Karpas-422 (cell line): ENCODE data around the gene CACNA1C. TPM values are rescaled to one million over a fixed set of nuclear protein-coding genes. Genes with fewer than 3 reads are reported as not detected.
"Not testable (repeated sequence)": the region's sequence is repeated elsewhere in the genome, so short reads cannot be mapped to it uniquely, and the experiment has no call there.

ENCODE experiments used
- DNase-seq: peaks from one replicate; pipeline ENCODE4 v3.0.0-alpha.2; 2015
- H2AFZ ChIP-seq: fragments of 200-600 bp; sonication (generic); 2 replicates; pipeline ENCODE4 v1.6.1; 2014; ENCODE audit warnings: antibody characterized with exemption, low read length, mixed read lengths
- H3K27ac ChIP-seq: fragments of 200-600 bp; sonication (generic); 2 replicates; pipeline ENCODE4 v1.5.1; 2014; ENCODE audit warnings: mild to moderate bottlenecking, low read length, moderate library complexity
- H3K27me3 ChIP-seq: fragments of 200-600 bp; sonication (generic); 2 replicates; pipeline ENCODE4 v1.6.1; 2014; ENCODE audit warnings: low read length, mixed read lengths
- H3K36me3 ChIP-seq: fragments of 200-600 bp; sonication (generic); 2 replicates; pipeline ENCODE4 v1.6.1; 2014; ENCODE audit warnings: low read length, mixed read lengths; ENCODE audit not compliant: insufficient read depth
- H3K4me1 ChIP-seq: fragments of 200-600 bp; sonication (generic); 2 replicates; pipeline ENCODE4 v1.6.1; 2014; ENCODE audit warnings: mild to moderate bottlenecking, low read length, mixed read lengths
- H3K4me2 ChIP-seq: fragments of 200-600 bp; sonication (generic); 2 replicates; pipeline ENCODE4 v1.6.1; 2014; ENCODE audit warnings: low read length, low read depth, mild to moderate bottlenecking; ENCODE audit not compliant: poor library complexity, severe bottlenecking
- H3K4me3 ChIP-seq: fragments of 200-600 bp; sonication (generic); 2 replicates; pipeline ENCODE4 v1.5.1; 2014; ENCODE audit warnings: mild to moderate bottlenecking, antibody characterized with exemption, low read length, mixed read lengths
- H3K79me2 ChIP-seq: fragments of 200-600 bp; sonication (generic); 2 replicates; pipeline ENCODE4 v1.6.1; 2014; ENCODE audit warnings: mild to moderate bottlenecking, low read length, mixed read lengths
- H3K9ac ChIP-seq: fragments of 200-600 bp; sonication (generic); 2 replicates; pipeline ENCODE4 v1.6.0; 2014; ENCODE audit warnings: low read length
- H3K9me2 ChIP-seq: fragments of 200-600 bp; sonication (generic), shearing (Covaris generic); replicated peaks from 2 replicates; pipeline ENCODE4 v1.6.0; 2014; ENCODE audit warnings: mild to moderate bottlenecking, low read length, moderate library complexity; ENCODE audit not compliant: insufficient read depth
- H3K9me3 ChIP-seq: fragments of 300-700, 200-600 bp; sonication (generic); 2 replicates; pipeline ENCODE4 v1.6.1; 2014; ENCODE audit warnings: low read length, mixed read lengths
- H4K20me1 ChIP-seq: fragments of 200-600 bp; sonication (generic); 2 replicates; pipeline ENCODE4 v1.6.1; 2014; ENCODE audit warnings: mild to moderate bottlenecking, antibody characterized with exemption, low read length, low read depth; ENCODE audit not compliant: insufficient read depth
- total RNA-seq: library from RNA; depleted of rRNA; stranded (reverse); fragments of >200 nt; shearing (Covaris generic); gene quantifications from 2 replicates; pipeline ENCODE4 v1.2.3, GENCODE V29; 2014; ENCODE audit warnings: low replicate concordance

The CACNA1C gene
- total RNA-seq, 1 experiment from 2014 or later, result 0.11 TPM

DNA sequence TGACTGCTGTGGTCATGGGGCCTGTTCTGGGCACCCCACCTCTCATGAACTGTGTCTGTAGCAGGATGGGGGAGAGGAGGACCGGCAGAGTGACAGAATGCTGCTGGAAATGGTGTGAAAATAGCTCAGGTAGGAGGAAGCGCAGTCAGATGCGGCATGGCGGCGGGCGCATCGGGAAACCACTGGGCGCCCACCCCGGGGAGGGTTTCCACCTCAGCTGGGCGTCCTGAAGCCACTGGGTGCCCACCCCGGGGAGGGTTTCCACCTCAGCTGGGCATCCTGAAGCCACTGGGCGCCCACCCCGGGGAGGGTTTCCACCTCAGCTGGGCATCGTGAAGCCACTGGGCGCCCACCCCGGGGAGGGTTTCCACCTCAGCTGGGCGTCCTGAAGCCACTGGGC lies 52.6 kb downstream of the CACNA1C start:
- not testable (repeated sequence) for H3K27me3 ChIP-seq, H3K4me2 ChIP-seq, H3K4me1 ChIP-seq, H3K36me3 ChIP-seq, H2AFZ ChIP-seq, H3K9me2 ChIP-seq, H4K20me1 ChIP-seq, H3K9me3 ChIP-seq, H3K27ac ChIP-seq, DNase-seq, H3K9ac ChIP-seq, H3K4me3 ChIP-seq, H3K79me2 ChIP-seq

DNA sequence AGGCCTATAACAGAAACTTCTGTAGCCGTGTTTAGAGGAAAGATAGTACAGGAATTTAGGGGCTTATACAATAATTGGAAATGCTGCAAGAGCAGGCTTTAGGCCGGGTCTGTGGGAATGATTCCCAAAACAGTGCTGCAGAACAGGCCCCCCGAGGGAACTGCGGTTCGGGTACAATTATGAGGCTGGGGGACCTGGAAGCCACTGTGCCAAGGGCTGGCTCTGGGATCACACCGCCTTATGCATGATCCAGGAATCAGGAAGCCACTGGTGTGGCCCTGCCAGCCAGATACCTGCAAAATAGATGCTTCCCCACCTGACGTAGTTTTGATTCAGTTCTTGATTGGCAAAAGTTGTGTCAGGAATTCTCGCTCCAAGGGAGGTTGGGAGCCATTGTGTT lies 55.4 kb downstream of the CACNA1C start:
- H3K79me2 ChIP-seq, result no peaks in the 10 kb centered on the region
- H3K4me1 ChIP-seq, result no peaks in the 10 kb centered on the region
- H3K27ac ChIP-seq, result no peak overlapping the region

DNA sequence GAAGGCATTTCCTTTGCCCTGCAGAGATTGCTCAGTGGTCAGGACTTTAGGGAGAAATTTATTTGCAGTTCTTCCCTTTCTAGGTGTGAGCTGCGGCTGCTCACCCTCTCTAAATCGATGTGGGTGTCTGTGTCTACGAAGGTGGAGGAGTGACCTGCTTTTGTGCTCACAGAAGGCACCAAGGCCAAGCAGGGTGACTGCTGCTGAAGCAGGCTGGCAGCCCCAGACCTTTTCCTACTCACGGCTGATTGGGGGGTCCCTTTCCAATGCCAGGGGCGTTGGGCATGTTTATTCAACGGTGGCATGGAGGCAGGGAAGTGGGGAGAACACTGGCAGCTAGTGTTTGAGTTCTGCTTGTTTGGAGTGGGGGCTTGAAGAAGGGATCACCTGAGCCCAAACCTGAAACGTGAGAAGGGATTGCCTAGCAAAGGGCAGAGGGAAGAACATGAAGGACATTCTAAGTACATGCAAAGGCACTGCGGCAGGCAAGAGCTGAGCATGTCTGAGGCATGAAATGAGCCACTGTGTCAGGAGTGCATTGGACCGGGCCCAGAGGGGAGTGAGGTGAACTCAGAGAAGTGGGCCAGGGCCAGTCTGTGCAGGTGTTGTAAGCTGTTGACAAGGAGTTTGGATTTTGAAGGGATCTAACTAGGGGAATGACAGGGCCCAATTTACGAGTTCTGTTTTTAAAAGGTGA lies 56.3 kb downstream of the CACNA1C start:
- Histone ChIP-seq H2AFZ (no peak overlapping the region), H3K4me3 (no peak overlapping the region), H3K9ac (no peak overlapping the region), H3K9me3 (no peaks in the 10 kb centered on the region), H3K79me2 (no peaks in the 10 kb centered on the region), H3K27ac (no peak overlapping the region), H3K36me3 (no peaks in the 10 kb centered on the region), H4K20me1 (no peaks in the 10 kb centered on the region), H3K4me1 (no peaks in the 10 kb centered on the region), H3K4me2 (no peak overlapping the region), H3K27me3 (no peaks in the 10 kb centered on the region), H3K9me2 (no peaks in the 10 kb centered on the region)
- no peak for DNase-seq

More for the DNA sequence above, 55.4 kb downstream of the CACNA1C start:
- H3K9me3 ChIP-seq, result no peaks in the 10 kb centered on the region
- H3K4me3 ChIP-seq, result no peak overlapping the region
- H2AFZ ChIP-seq, result no peak overlapping the region
- no peak for DNase-seq
- H4K20me1 ChIP-seq, result no peaks in the 10 kb centered on the region
- no peaks in the 10 kb centered on the region for H3K9me2 ChIP-seq
- H3K4me2 ChIP-seq, result no peak overlapping the region
- no peaks in the 10 kb centered on the region for H3K36me3 ChIP-seq
- no peak overlapping the region for H3K9ac ChIP-seq
- H3K27me3 ChIP-seq, result no peaks in the 10 kb centered on the region

DNA sequence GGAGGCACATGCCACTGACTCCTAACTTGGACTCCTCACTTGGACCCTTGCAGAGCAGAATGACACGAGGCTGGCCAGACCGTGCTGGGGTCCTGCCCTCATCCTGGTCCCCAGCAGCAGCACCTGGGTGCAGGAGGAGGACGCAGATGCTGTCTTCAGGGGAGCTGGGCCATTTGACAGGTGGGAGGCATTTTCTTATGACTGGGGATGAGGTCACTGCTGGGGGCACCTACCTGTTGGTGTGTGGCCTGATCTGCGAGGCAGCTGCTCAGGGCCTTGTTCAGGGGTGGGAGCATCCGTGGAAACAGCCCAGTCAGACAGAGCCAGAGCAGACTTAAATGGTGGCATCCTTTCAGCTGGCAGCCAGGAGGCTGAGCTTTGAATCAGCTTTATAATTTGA lies 57.3 kb downstream of the CACNA1C start:
- H3K9ac ChIP-seq, result no peak overlapping the region
- no peaks in the 10 kb centered on the region for H3K27me3 ChIP-seq
- no peaks in the 10 kb centered on the region for H3K9me3 ChIP-seq
- no peak overlapping the region for H3K4me3 ChIP-seq
- no peaks in the 10 kb centered on the region for H3K36me3 ChIP-seq
- no peaks in the 10 kb centered on the region for H3K79me2 ChIP-seq
- no peak overlapping the region for H2AFZ ChIP-seq
- H3K27ac ChIP-seq, result no peak overlapping the region
- no peaks in the 10 kb centered on the region for H3K4me1 ChIP-seq
- H3K4me2 ChIP-seq, result no peak overlapping the region
- no peaks in the 10 kb centered on the region for H4K20me1 ChIP-seq
- H3K9me2 ChIP-seq, result no peaks in the 10 kb centered on the region
- DNase-seq, result no peak

DNA sequence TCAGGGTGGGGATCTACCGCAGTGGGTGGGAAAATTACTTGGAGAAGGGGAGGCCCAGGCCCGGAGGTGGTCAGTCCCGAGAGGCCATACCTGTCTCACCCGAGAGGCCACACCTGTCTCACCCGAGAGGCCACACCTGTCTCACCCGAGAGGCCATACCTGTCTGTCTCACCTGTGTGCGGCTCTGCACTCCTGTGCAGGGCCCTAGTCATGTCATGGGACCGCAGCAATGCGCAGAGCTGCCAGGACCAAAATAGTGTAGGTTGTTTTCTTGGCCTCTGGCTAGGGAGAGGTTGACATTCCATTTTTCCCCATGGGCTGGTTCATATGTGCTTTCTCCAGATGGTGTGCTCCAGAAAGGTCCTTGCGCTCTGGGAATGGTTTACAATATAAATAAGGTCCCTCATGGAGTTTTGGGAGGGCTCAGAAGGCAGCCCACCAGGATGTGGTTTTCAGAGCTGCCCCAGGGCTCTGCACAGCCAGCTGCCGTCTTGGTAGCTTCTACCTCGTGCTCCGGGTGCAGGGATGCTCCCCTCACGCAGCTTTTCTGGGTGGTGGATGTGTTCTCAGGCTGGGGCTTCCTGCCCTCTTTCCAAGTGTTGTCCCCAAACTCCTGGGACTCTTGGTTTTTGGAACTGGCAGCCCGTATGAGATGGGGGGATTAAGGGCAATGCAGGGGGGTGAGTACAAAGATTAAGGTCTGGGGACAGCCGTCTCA lies 58.2 kb downstream of the CACNA1C start:
- H3K4me3 ChIP-seq, result no peak overlapping the region
- H3K36me3 ChIP-seq, result no peaks in the 10 kb centered on the region
- no peak overlapping the region for H3K9ac ChIP-seq
- H4K20me1 ChIP-seq, result no peaks in the 10 kb centered on the region
- H2AFZ ChIP-seq, result no peak overlapping the region
- H3K4me2 ChIP-seq, result no peak overlapping the region
- DNase-seq, result no peak
- no peaks in the 10 kb centered on the region for H3K9me2 ChIP-seq
- H3K4me1 ChIP-seq, result no peaks in the 10 kb centered on the region
- H3K27ac ChIP-seq, result no peak overlapping the region
- no peaks in the 10 kb centered on the region for H3K79me2 ChIP-seq
- H3K9me3 ChIP-seq, result no peaks in the 10 kb centered on the region
- H3K27me3 ChIP-seq, result no peaks in the 10 kb centered on the region

DNA sequence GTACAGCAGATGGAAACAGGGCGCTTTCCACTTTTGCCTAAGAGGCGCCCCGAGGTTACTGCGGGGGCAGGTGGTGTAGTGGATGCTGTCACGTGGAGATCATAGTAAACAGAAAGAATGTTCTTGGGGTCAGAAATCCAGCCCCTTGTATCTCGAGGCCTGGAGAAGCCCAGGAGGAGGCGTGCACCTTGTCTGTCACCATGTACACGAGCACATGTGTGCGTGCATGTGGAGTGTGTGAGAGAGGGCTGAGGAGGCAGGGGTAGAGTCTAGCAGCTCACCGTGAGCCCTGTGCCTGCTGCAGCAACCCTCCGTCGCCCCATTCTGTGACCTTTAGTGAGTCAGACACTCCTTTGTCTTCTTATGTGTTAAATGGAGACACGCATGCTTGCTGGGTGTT lies 59.0 kb downstream of the CACNA1C start:
- H3K79me2 ChIP-seq, result no peaks in the 10 kb centered on the region
- H3K4me1 ChIP-seq, result no peaks in the 10 kb centered on the region
- no peak overlapping the region for H2AFZ ChIP-seq
- H3K27ac ChIP-seq, result no peak overlapping the region
- H3K9ac ChIP-seq, result no peak overlapping the region
- no peaks in the 10 kb centered on the region for H3K27me3 ChIP-seq
- no peak overlapping the region for H3K4me2 ChIP-seq
- H3K36me3 ChIP-seq, result no peaks in the 10 kb centered on the region
- no peak for DNase-seq
- H3K9me3 ChIP-seq, result no peaks in the 10 kb centered on the region
- no peaks in the 10 kb centered on the region for H3K9me2 ChIP-seq
- no peak overlapping the region for H3K4me3 ChIP-seq
- no peaks in the 10 kb centered on the region for H4K20me1 ChIP-seq

DNA sequence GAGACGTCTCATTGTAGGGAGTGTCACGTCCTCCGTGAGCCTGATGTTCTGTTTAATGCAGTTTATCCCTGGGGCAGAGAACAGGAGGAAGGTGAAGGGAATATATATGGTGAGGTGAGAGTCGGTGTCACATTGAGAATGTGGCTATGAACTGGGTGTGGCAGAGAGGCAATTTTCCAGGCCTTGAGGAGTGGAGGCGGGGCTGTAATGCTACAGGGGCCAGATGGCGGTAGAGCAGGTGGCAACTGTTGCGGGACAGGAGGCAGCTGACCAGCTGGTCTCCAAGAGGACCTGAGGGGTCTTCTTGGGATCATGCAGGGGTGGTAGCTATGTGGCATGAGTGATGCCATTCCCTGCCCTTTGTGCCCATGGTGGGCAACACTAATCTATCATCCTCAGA lies 59.6 kb downstream of the CACNA1C start:
- H3K9ac ChIP-seq, result no peak overlapping the region
- no peaks in the 10 kb centered on the region for H3K27me3 ChIP-seq
- no peaks in the 10 kb centered on the region for H3K9me3 ChIP-seq
- H3K36me3 ChIP-seq, result no peaks in the 10 kb centered on the region
- H3K79me2 ChIP-seq, result no peaks in the 10 kb centered on the region
- H4K20me1 ChIP-seq, result no peaks in the 10 kb centered on the region
- no peaks in the 10 kb centered on the region for H3K4me1 ChIP-seq
- DNase-seq, result no peak
- H3K4me2 ChIP-seq, result no peak overlapping the region
- no peak overlapping the region for H3K4me3 ChIP-seq
- H3K9me2 ChIP-seq, result no peaks in the 10 kb centered on the region
- no peak overlapping the region for H2AFZ ChIP-seq
- H3K27ac ChIP-seq, result no peak overlapping the region

DNA sequence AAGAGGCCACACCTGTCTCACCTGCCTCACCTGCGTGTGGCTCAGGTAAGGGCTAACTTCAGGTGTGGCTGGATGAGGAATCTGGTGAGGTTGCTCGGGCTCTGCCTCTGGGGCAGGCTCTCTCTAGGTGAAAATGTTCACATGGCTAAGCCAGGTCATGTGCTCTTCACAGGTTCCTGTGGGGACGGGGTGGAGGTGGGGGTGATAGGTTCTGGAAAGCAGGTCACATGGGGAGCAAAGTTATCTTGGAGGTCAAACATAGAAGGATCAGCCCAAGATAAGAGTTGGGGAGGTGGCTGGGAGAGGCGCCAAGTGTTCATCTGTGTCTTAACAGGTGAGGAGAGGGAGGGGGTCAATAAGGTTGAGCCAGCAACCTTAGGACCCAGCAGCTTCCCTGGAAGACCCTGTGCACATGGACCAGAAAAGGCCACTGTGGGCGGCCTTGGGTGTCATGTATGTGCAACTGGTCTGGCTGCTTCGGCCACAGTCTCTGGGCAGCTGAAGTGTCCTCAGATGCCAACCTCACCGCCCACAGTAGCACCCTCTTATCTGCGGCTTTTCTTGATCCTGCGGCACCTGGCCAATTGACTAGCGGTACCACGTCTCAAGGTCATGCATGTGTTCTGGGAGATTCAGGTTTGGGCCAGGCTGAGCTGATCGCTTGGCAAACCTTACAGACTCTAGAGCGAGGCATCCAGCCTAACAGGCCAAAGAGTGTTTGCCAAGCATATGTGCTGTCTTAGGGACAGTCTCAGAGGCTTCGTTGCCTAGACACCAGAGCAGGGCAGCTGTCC lies 60.5 kb downstream of the CACNA1C start:
- Histone ChIP-seq H3K4me3 (no peak overlapping the region), H3K4me1 (no peaks in the 10 kb centered on the region), H3K4me2 (no peak overlapping the region), H3K79me2 (no peaks in the 10 kb centered on the region), H3K27me3 (no peaks in the 10 kb centered on the region), H4K20me1 (no peaks in the 10 kb centered on the region), H3K27ac (no peak overlapping the region), H2AFZ (no peak overlapping the region), H3K9me2 (no peaks in the 10 kb centered on the region), H3K36me3 (no peaks in the 10 kb centered on the region), H3K9ac (no peak overlapping the region), H3K9me3 (no peaks in the 10 kb centered on the region)
- DNase-seq, result no peak
